GM21786 (cell line): ENCODE measurements around the gene CPO.

ENCODE experiments used
- ATAC-seq: cut with Tn5 transposase; IDR thresholded peaks from one replicate; pipeline ENCODE4 v1.9.1; 2021; ENCODE audit not compliant: unreplicated experiment

The CPO gene

DNA sequence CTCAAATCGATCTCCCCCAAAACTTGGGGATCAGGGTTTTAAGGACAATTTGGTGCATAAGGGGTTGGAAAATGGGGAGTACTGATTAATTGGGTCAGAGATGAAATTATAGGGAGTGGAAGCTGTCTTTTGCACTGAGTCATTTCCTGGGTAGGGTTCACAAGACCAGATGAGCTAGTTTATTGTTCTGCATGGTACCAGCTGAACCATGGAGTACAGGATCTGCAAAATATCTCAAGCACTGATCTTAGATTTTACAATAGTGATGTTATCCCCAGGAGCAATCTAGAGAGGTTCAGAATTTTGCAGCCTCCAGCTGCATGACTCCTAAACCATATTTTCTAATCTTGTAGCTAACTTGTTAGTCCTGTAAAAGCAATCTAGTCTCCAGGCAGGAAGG, 73.1 kb downstream of the CPO start:
- no peak for ATAC-seq

DNA sequence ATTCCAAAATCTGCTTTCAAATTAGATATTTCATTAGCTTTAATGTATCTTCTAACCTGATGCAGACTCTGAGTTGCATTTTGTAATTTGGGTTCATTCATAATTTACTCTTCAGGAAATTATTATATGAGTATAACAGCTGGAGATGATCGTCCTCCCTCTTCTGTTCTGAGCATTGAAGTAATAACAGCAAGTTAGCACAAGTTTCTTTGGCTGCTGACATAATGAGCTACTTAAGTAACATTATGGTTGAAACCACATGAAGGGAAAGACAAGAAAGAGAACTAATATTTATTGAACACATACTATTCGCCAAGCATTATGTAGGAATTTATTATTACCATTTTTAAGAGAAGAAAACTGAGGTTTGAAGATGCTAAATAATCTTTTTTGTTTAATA, 75.1 kb downstream of the CPO start:
- ATAC-seq: no peak

DNA sequence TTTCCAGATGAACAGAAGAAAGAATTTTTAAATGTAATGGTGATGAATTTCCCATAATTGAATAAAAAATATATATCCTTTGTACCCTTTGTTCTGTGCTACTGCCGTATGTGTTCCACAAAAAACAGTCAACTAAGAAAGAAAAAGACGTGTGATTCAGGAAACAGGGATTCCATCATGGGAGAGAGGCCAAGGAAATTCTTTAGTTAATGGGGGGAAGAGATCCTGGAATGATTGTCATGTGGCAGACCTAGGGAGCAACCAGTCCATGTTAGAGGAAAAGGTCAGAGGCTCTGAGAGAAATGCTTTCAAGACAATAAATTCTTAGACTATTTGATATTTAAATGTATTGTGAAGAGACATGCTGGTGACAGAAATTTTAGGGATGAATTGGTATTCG, 76.6 kb downstream of the CPO start:
- ATAC-seq: no peak
